Ectodermal cell (in vitro differentiated cells): ENCODE measurements around the gene MAN2C1.

Experiments used
- H3K27ac ChIP-seq: 2 replicates; pipeline ENCODE4 v1.7.0; 2013; ENCODE audit warnings: mild to moderate bottlenecking, low read depth, low read length; ENCODE audit not compliant: insufficient read depth, poor library complexity, severe bottlenecking
- H3K27me3 ChIP-seq: 2 replicates; pipeline ENCODE4 v1.7.0; 2013; ENCODE audit warnings: mild to moderate bottlenecking, low read length; ENCODE audit not compliant: insufficient read depth, control insufficient read depth, poor library complexity, severe bottlenecking
- H3K36me3 ChIP-seq: one replicate; pipeline ENCODE4 v1.7.0; 2013; ENCODE audit warnings: low read length; ENCODE audit not compliant: control insufficient read depth, insufficient read depth
- H3K4me1 ChIP-seq: one replicate; pipeline ENCODE4 v1.7.0; 2013; ENCODE audit warnings: low read length; ENCODE audit not compliant: control insufficient read depth, insufficient read depth
- H3K4me3 ChIP-seq: 2 replicates; pipeline ENCODE4 v1.7.0; 2013; ENCODE audit warnings: low read depth, low read length, control low read depth; ENCODE audit not compliant: insufficient read depth
- H3K9me3 ChIP-seq: 2 replicates; pipeline ENCODE4 v1.7.0; 2013; ENCODE audit warnings: mild to moderate bottlenecking, low read length, moderate library complexity; ENCODE audit not compliant: control insufficient read depth
- WGBS, 2 experiments: methylation state at CpG; one replicate each; pipeline ENCODE4 v1.1.7; 2013; ENCODE audit warnings: missing lambda C conversion rate in 2 of 2; 5-methylcytosine and 5-hydroxymethylcytosine counted together

The MAN2C1 gene

DNA sequence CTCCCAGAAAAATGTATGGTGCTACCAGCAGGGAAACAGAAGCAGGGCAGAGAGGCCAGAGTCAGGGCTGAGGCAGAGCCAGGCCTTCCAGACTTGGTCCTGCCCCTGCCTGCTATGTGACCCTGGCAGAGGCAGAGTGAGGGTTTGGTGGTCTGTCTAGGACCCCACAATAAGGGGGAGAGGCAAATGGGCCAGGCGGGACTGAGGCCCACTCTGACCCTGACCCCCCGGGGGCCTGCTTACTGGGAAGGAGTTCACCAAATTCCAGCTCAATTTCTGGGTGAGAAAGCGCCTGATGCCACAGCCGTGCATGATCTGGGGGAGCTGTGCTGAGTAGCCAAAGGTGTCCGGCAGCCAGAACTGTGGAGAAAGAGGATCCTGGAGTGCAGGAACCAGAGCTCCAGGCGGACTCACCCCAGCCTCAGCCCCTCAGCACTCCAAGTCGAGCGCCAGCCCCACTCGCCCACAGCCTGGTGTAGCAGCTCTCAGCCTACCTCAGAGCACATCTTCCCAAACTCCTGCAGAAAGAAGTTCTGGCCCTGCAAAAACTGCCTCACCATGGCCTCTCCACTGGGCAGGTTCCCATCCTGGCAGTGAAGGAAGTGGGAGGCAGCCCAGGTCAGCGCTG is 6.9 kb downstream of the MAN2C1 start:
- 93 to 94% methylated on average over 10 of the region's 10 CpGs for WGBS, 2 experiments
- peaks cover 14% of the 10 kb centered on the region for H3K36me3 ChIP-seq
- no peak overlapping the region for H3K27ac ChIP-seq
- no peaks in the 10 kb centered on the region for H3K4me1 ChIP-seq
- H3K4me3 ChIP-seq = no peak overlapping the region
- no peaks in the 10 kb centered on the region for H3K27me3 ChIP-seq
- no peaks in the 10 kb centered on the region for H3K9me3 ChIP-seq

DNA sequence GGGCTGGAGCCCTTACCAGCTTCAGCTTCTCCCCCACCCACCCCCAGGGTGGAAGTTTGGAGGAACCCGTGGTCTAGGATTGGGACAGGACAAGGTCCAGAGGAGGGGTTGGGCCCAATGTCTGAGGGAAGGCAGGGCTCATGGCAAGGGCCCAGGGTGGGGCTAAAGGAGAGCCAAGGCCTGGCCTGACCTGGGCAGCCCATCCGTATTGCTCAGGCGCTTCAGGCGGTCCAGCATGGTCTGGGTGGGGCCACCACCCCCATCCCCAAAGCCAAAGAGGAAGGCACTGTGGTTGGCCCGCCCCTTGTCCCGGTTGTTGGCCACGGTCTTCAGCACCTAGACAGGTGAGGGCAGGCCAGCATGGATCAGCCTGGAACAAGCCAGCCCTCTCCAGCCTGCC is 7.6 kb downstream of the MAN2C1 start:
- H3K27ac ChIP-seq = no peak overlapping the region
- H3K27me3 ChIP-seq = no peaks in the 10 kb centered on the region
- no peaks in the 10 kb centered on the region for H3K9me3 ChIP-seq
- WGBS, 2 experiments = 92 to 95% methylated on average over 7 of the region's 7 CpGs
- H3K36me3 ChIP-seq = peaks cover 9% of the 10 kb centered on the region
- H3K4me1 ChIP-seq = no peaks in the 10 kb centered on the region
- no peak overlapping the region for H3K4me3 ChIP-seq

DNA sequence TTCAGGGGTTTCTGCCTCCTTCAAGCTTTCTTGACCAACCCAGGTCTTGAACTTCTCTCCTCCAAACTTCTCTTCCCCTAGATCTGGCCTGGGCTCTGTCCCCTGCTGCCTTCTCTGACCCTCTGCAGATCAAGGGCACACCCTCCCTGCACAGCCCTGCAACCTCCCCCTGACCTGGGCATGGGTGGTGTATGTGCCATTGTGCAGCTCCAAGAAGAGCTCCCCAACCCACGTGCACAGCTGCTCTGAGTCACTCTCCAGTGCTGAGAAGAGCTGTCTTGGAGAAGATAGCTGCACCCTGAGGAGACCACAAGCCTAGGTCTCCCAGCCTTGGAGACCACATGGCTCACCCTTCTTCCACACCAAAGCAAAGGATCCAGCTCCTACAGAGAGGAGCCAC is 8.0 kb downstream of the MAN2C1 start:
- Histone ChIP-seq H3K9me3 (no peaks in the 10 kb centered on the region), H3K4me1 (no peaks in the 10 kb centered on the region), H3K4me3 (no peak overlapping the region), H3K27ac (no peak overlapping the region), H3K36me3 (peaks cover 9% of the 10 kb centered on the region), H3K27me3 (no peaks in the 10 kb centered on the region)
- WGBS, 2 experiments = 90 to 100% methylated on average over 1 of the region's 1 CpG

DNA sequence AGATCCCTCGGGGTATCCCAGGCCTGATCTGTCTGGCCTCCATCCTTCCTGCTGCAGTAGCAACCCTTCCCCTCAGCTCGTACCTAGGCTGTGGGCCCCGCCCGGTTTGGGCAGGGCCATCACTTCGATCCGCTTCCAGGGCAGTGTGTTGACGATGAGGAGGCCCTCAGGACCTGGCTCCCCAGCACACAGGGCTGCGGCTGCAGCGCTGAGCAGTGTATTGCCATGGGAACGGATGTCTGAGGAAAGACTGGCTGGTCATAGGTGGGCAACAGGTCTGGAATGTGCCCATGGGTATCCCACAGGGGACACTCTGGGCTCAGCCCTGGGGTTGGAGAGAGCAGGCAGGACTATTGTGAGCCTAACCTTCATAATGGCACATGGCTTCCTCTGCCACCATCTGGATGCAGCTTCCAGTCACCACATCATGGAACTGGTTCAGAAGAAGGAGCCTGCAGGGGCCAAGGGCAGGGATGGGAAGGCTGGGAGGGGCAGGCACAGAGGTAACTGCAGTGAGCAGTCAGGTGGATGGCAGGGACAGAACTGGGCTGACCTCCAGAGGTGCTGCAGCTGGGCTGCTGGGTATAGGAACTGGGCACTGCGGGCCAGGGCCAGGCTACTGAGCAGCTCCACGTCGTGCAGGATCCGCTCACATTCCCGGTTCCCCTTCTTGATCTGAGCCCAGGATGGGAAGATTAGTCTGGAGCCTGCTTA is 8.7 kb downstream of the MAN2C1 start:
- no peaks in the 10 kb centered on the region for H3K4me1 ChIP-seq
- 91 to 95% methylated on average over 15 of the region's 15 CpGs for WGBS, 2 experiments
- no peak overlapping the region for H3K4me3 ChIP-seq
- H3K36me3 ChIP-seq = peaks cover 9% of the 10 kb centered on the region
- no peaks in the 10 kb centered on the region for H3K9me3 ChIP-seq
- no peak overlapping the region for H3K27ac ChIP-seq
- no peaks in the 10 kb centered on the region for H3K27me3 ChIP-seq

DNA sequence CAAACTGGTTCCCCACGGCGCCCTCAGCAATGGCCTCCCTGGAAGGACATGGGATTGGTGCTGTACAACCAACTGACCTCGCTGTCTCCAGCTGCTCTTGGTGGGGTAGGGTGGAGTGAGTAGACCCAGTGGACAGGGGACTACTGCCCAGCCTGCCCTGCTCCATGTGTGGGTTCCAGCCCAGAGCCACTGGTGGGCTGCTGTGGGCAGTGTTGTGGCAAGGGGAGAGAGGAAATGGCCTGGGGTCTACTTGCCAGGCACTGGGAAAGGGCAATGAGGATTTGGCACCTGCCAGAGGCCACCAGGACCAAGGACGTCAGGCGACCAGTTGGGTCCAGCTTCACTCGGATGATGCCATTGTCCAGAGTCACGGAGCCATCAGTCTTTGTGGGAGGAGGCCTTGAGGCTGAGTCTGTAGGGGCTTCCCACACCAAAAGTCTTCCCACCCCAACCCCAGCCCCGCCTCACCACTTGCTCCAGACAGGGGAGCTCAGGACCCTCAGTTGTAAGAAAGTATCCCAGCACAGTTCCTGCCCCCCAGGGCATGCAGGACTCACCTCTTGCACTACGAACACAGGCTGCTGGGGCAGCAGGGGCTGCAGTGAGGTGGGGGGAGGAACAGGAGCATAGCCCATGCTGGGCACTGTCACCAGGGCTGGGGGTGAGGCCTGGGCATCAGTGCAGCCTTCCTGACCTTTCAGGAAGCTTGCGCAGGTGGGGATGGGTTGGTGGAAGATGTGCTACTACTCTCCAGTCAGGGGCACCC is 9.5 kb downstream of the MAN2C1 start:
- Histone ChIP-seq H3K36me3 (peaks cover 9% of the 10 kb centered on the region), H3K9me3 (no peaks in the 10 kb centered on the region), H3K27ac (no peak overlapping the region), H3K4me3 (no peak overlapping the region), H3K4me1 (no peaks in the 10 kb centered on the region), H3K27me3 (no peaks in the 10 kb centered on the region)
- WGBS, 2 experiments = 94 to 96% methylated on average over 10 of the region's 10 CpGs

DNA sequence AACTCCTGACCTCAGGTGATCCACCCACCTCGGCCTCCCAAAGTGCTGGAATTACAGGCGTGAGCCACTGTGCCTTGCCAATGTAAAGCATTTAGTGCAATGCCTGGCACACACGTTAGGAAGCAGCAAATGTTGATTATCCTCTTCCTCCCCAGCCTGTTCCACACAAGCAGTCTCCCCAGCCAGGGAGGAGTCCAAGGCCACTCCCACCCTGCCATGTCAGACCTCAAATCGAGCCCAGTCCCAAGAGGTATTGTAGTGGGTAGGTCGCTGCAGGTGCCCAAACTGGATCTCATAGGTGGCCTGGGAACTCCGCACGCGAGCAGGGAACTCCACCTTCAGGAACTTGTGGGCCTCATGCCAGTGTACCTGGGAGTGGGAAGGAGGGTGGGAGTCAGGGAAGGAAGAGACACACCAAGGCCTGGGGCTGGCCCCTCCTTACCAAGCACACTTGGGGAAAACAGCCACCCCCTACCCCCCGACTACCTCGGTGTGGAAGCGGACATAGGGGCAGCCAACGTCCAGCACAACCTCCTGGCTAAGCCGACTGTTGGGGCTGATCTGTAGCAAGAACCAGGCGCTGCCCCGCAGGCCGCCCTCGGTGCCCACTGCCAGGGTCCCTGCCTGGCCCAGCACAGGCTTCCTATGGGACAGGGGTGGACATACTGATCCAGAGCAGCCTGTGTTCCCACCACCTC is 10.3 kb downstream of the MAN2C1 start:
- Histone ChIP-seq H3K9me3 (no peaks in the 10 kb centered on the region), H3K4me1 (no peaks in the 10 kb centered on the region), H3K27ac (no peak overlapping the region), H3K27me3 (no peaks in the 10 kb centered on the region), H3K36me3 (peaks cover 9% of the 10 kb centered on the region), H3K4me3 (no peak overlapping the region)
- 90% methylated on average over 17 of the region's 17 CpGs for WGBS, 2 experiments

DNA sequence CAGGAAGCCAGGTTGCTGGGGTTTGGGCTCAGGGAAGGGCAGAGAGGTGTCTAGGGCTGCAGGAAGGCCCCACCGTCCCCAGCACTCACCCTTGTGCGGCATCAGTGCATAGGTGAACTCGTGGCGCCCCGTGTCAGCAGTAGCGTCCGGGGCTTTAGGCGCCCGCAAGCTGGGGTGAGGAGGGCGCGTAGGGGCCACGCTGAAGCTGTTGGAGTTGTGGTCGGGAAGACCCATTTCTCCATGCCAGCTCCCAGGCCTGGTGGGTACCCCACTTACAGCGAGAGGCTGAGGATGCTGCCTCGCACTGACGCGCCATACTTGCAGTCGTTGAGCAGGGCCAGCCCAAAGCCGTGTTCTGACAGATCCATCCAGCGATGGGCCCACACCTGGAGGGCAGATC is 11.9 kb downstream of the MAN2C1 start:
- Histone ChIP-seq H3K9me3 (no peaks in the 10 kb centered on the region), H3K36me3 (peaks cover 9% of the 10 kb centered on the region), H3K27me3 (no peaks in the 10 kb centered on the region), H3K4me3 (no peak overlapping the region), H3K27ac (no peak overlapping the region), H3K4me1 (no peaks in the 10 kb centered on the region)
- WGBS, 2 experiments = 96 to 97% methylated on average over 20 of the region's 20 CpGs

DNA sequence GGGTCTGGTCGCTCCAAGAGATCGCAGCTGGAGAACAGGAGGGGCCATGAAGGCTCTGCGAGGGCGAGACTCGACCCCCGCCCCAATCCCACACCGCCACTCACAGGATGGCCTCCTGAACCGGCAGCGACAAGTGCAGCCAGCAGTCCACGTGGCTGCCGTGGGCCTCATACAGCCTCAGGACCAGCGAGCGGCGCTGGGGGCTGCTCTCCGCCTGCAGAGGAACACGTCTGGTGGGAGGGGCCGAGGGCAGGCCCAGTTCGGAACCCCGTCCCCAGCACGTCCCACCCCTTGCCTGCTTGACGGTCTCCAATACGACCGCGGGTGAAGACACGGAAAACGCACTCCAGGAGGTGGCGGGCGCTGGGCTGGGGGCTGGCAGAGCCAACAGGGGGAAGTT is 12.4 kb downstream of the MAN2C1 start:
- 92 to 94% methylated on average over 28 of the region's 28 CpGs for WGBS, 2 experiments

DNA sequence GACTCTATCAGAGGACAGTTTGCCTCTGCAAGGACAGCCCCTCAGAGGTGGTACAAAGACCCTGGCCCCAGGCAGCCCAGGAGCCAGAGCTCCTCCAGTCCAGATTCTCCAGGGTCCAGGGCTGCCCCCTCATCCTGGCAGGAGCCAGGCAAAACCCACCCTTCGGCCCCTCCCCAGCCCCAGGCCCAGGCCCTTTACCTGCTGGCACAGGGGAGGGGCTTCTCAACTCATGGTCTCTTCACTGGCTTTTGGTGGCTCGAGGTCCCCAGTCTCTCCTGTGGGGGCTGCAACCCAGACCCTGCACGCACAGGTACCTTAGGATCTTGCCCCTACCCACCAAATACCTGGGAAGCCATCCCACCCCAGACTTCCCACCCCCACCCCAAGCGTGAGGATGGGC is 13.0 kb downstream of the MAN2C1 start:
- Histone ChIP-seq H3K4me3 (no peak overlapping the region), H3K4me1 (no peaks in the 10 kb centered on the region), H3K27ac (no peak overlapping the region), H3K27me3 (no peaks in the 10 kb centered on the region), H3K36me3 (peaks cover 9% of the 10 kb centered on the region), H3K9me3 (no peaks in the 10 kb centered on the region)
- 91 to 94% methylated on average over 4 of the region's 4 CpGs for WGBS, 2 experiments

More for the DNA sequence above, 12.4 kb downstream of the MAN2C1 start:
- no peak overlapping the region for H3K27ac ChIP-seq
- H3K9me3 ChIP-seq = no peaks in the 10 kb centered on the region
- no peak overlapping the region for H3K4me3 ChIP-seq
- H3K27me3 ChIP-seq = no peaks in the 10 kb centered on the region
- no peaks in the 10 kb centered on the region for H3K4me1 ChIP-seq
- H3K36me3 ChIP-seq = peaks cover 9% of the 10 kb centered on the region

DNA sequence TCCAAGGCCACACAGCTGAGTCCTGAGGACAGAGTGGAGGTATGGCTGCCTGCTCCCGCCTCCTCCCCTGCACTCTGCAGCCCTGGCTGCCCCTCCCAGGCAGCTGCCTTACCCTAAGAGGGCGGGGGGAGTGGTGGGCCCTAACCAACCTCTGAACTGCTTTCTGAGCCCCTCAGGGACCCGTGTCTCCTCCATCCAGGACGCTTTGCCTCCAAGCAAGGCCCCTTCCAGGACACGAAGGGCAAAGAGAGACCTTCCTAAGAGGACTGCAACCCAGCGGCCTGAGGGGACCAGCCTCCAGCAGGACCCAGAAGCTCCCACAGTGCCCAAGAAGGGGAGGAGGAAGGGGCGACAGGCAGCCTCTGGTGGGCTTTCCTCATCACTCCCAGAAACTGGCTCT is 14.0 kb downstream of the MAN2C1 start:
- Histone ChIP-seq H3K4me1 (no peaks in the 10 kb centered on the region), H3K36me3 (peaks cover 9% of the 10 kb centered on the region), H3K9me3 (no peaks in the 10 kb centered on the region), H3K27me3 (peaks cover 3% of the 10 kb centered on the region), H3K4me3 (no peak overlapping the region), H3K27ac (no peak overlapping the region)
- 88 to 89% methylated on average over 7 of the region's 7 CpGs for WGBS, 2 experiments
